IMR-90 (cell line): ENCODE data around the gene ERMAP.

Source experiments
- CEBPB ChIP-seq: IDR thresholded peaks from 2 replicates; pipeline ENCODE4 v1.6.1; 2012; ENCODE audit warnings: low read depth, low read length, improper control_type of control experiment
- FOS ChIP-seq: fragments of 150-350 bp; IDR thresholded peaks from 2 replicates; pipeline ENCODE4 v1.6.1; 2016; ENCODE audit warnings: low read depth, low read length
- MAZ ChIP-seq: IDR thresholded peaks from 2 replicates; pipeline ENCODE4 v1.6.1; 2012; ENCODE audit warnings: low read depth, mild to moderate bottlenecking, low read length, improper control_type of control experiment, moderate library complexity, borderline replicate concordance
- MXI1 ChIP-seq: IDR thresholded peaks from 2 replicates; pipeline ENCODE4 v1.6.1; 2012; ENCODE audit warnings: low read depth, mild to moderate bottlenecking, low read length, moderate library complexity, borderline replicate concordance
- POLR2A ChIP-seq: IDR thresholded peaks from 2 replicates; pipeline ENCODE4 v1.6.1; 2012; ENCODE audit warnings: mild to moderate bottlenecking, low read depth, low read length
- SMC3 ChIP-seq: fragments of 150-350 bp; IDR thresholded peaks from 2 replicates; pipeline ENCODE4 v1.6.1; 2016; ENCODE audit warnings: low read depth, mild to moderate bottlenecking, antibody characterized with exemption, low read length, moderate library complexity
- TF ChIP-seq, protein P1 (sequence below): conservative IDR thresholded peaks from 2 replicates; pipeline ENCODE4 v1.5.1; 2012; ENCODE audit warnings: mild to moderate bottlenecking, low read depth, low read length, improper control_type of control experiment

DNA sequence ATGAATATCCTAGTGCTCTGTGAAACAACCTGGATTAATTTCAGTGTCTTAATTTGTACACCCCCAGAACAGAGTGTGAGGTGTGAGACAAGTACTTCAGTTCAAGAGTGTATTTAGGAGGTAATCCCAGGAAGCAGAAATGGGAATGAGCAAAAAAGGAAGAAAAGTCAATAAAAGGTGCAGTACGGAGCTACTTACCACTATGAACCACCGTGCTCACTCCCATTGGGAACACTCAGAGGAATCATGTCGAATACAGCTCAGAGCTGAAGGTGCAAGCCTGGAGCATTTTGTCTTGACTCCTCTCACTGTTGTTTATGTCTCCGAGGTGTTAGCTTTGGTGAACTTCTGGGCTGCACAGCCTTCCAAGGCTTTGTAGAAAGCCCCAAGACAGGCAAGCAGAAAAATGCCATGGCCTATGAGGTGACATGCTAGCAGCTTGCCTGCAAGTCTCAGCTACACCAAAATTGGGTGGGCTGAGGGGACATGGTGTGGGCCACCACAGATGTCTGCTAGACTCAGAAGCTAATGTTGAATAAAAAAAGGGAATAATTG lies 7.6 kb downstream of the ERMAP start:
- TF ChIP-seq, protein P1, sequence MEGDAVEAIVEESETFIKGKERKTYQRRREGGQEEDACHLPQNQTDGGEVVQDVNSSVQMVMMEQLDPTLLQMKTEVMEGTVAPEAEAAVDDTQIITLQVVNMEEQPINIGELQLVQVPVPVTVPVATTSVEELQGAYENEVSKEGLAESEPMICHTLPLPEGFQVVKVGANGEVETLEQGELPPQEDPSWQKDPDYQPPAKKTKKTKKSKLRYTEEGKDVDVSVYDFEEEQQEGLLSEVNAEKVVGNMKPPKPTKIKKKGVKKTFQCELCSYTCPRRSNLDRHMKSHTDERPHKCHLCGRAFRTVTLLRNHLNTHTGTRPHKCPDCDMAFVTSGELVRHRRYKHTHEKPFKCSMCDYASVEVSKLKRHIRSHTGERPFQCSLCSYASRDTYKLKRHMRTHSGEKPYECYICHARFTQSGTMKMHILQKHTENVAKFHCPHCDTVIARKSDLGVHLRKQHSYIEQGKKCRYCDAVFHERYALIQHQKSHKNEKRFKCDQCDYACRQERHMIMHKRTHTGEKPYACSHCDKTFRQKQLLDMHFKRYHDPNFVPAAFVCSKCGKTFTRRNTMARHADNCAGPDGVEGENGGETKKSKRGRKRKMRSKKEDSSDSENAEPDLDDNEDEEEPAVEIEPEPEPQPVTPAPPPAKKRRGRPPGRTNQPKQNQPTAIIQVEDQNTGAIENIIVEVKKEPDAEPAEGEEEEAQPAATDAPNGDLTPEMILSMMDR = no peak
- TF ChIP-seq POLR2A = no peak
- no peak for TF ChIP-seq CEBPB
- TF ChIP-seq FOS = no peak
- no peak for TF ChIP-seq MAZ
- TF ChIP-seq SMC3 = no peak
- no peak for TF ChIP-seq MXI1
